Left lung (tissue), 10 donors: ENCODE measurements around the gene SYTL3. TPM values are rescaled to one million over a fixed set of nuclear protein-coding genes. Genes with fewer than 3 reads are reported as not detected.
"Not testable (repeated sequence)": the region's sequence is repeated elsewhere in the genome, so short reads cannot be mapped to it uniquely, and the experiment has no call there.

Experiments
- ATAC-seq: fragments of 200-7000 bp; cut with Tn5 transposase; one replicate; pipeline ENCODE4 v1.9.1; 2020; ENCODE audit warnings: moderate library complexity
- DNase-seq, 4 donors: peaks; one replicate each; pipeline ENCODE4 v3.0.0-alpha.2; 2013 to 2020
- H3K27ac ChIP-seq, 2 donors: fragments of 200-600 bp; sonication (generic) in 1 of 2; one replicate each; pipeline versions ENCODE4 v1.5.0 to v1.8.0; 2020 to 2021
- H3K27me3 ChIP-seq, 2 donors: fragments of 200-600 bp; sonication (generic) in 1 of 2; one replicate each; pipeline versions ENCODE4 v1.5.0 to v1.8.0; 2020 to 2021
- H3K36me3 ChIP-seq, 2 donors: fragments of 200-600 bp; sonication (generic) in 1 of 2; one replicate each; pipeline versions ENCODE4 v1.5.0 to v1.8.0; 2020 to 2021
- H3K4me1 ChIP-seq, 2 donors: fragments of 200-600 bp; one replicate each; pipeline ENCODE4 v1.8.0; 2021
- H3K4me3 ChIP-seq, 2 donors: fragments of 200-600 bp; sonication (generic) in 1 of 2; one replicate each; pipeline versions ENCODE4 v1.5.0 to v1.8.0; 2020 to 2021; ENCODE audit warnings: mild to moderate bottlenecking in 1 of 2
- H3K9me3 ChIP-seq, 2 donors: fragments of 200-600 bp; sonication (generic) in 1 of 2; one replicate each; pipeline versions ENCODE4 v1.5.0 to v1.8.0; 2020 to 2021
- intact Hi-C, 2 donors: fragments of 100-400 bp; cut with DNase I; formaldehyde crosslinking; loops; one replicate each; pipeline versions ENCODE4 v1.11.2 to v1.14.2; 2022
- polyA plus RNA-seq, 6 donors: library from polyadenylated mRNA; unstranded; fragments of 120-200 nt; gene quantifications; one replicate each; pipeline ENCODE4 v1.2.1, GENCODE V29; 2013; ENCODE audit not compliant: insufficient read length in 6 of 6
- total RNA-seq, 2 donors: library from RNA; stranded (reverse); fragmentation: NEBNext Ultra II Directional; extraction: Animal tissue kit (Norgen Biotek cat#: 25700); gene quantifications; one replicate each; pipeline ENCODE4 v1.2.1, GENCODE V29; 2021
- TF ChIP-seq, protein P1 (sequence below), 2 donors: fragments of 200-600 bp; sonication (generic) in 1 of 2; IDR thresholded peaks; one replicate each; pipeline versions ENCODE4 v1.5.0 to v1.8.0; 2021; ENCODE audit warnings: antibody characterized with exemption in 2 of 2
- donor health status: DM: no; HTN: yes; CAD: no.
- donor health status: DM: no; HTN: no; CAD: no.

The SYTL3 gene
- total and polyA plus RNA-seq, 8 donors = 6.5 to 10.3 (median 8.3) TPM

DNA sequence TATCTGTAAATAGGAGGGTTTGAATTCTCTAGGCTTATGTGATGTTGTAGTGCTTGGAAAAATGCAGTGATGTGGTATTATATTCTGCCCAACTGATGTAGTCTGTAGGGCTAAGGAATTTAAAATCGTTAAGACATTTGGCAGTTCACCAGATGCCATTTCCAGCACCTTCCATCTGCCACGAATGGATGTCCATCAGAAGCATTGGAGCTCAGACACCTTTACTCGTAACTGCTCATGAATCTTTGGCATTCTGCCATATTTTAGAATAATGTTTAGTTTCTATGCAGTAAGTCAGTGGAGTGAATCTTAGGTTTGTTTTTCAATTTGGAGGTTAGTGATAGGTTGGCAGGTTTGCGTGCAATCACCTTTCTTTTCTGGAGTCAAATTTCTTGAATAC lies 2.4 kb upstream of the SYTL3 start:
- H3K36me3 ChIP-seq = no peaks in the 10 kb centered on the region
- DNase-seq (no peak), ATAC-seq (no peak)
- no peaks in the 10 kb centered on the region for H3K27me3 ChIP-seq
- H3K4me1 ChIP-seq = peaks cover 5 to 66% of the 10 kb centered on the region in 2 donors
- H3K27ac ChIP-seq = peak overlapping the region in 1 of 2 donors; percentile 8
- intact Hi-C loops = no loop called here
- no peaks in the 10 kb centered on the region for H3K9me3 ChIP-seq
- H3K4me3 ChIP-seq = no peak overlapping the region
- TF ChIP-seq, protein P1, sequence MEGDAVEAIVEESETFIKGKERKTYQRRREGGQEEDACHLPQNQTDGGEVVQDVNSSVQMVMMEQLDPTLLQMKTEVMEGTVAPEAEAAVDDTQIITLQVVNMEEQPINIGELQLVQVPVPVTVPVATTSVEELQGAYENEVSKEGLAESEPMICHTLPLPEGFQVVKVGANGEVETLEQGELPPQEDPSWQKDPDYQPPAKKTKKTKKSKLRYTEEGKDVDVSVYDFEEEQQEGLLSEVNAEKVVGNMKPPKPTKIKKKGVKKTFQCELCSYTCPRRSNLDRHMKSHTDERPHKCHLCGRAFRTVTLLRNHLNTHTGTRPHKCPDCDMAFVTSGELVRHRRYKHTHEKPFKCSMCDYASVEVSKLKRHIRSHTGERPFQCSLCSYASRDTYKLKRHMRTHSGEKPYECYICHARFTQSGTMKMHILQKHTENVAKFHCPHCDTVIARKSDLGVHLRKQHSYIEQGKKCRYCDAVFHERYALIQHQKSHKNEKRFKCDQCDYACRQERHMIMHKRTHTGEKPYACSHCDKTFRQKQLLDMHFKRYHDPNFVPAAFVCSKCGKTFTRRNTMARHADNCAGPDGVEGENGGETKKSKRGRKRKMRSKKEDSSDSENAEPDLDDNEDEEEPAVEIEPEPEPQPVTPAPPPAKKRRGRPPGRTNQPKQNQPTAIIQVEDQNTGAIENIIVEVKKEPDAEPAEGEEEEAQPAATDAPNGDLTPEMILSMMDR (IDR thresholded peaks at IDR 0.05) = no peak

DNA sequence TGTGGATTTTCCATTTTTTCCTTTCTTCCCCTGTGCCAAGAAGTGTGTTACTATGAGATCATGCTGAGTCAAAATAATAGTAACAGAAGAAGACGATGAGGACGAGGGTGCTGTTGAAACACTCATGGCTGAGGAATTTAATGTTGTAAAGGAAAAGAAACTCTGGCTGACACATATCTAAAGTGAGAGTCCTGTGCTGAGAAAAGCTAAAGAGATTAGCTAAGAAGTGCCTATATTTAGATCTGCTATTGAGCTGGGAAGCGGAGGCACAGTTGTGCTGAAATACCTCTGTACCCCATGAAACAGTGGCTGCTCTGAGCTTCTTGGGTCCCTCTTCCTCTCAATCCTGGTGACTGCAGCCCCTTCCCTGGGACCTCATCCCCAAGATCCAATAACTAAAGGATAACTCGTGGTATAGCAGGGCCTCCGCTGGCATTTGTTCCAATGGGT lies 1.1 kb upstream of the SYTL3 start:
- TF ChIP-seq, protein P1 (IDR thresholded peaks at IDR 0.05) = no peak
- intact Hi-C loops = no loop called here
- peak; percentile 9 for ATAC-seq
- peak overlapping the region; percentile 82 to 88 for H3K27ac ChIP-seq
- H3K36me3 ChIP-seq = no peaks in the 10 kb centered on the region
- no peak for DNase-seq
- no peaks in the 10 kb centered on the region for H3K9me3 ChIP-seq
- no peaks in the 10 kb centered on the region for H3K27me3 ChIP-seq
- H3K4me1 ChIP-seq = peaks cover 0 to 66% of the 10 kb centered on the region in 2 donors
- H3K4me3 ChIP-seq = no peak overlapping the region

GRCh38 chr6:158651981-158652737 lies 2.3 kb downstream of the SYTL3 start:
- ATAC-seq, H3K4me3 ChIP-seq, intact Hi-C loops, H3K27me3 ChIP-seq, H3K36me3 ChIP-seq, H3K9me3 ChIP-seq, DNase-seq: not testable (repeated sequence)
- peaks cover 6 to 82% of the 10 kb centered on the region in 2 donors for H3K4me1 ChIP-seq
- peak overlapping the region in 1 of 2 donors; percentile 85 for H3K27ac ChIP-seq

GRCh38 chr6:158653577-158654354 lies 3.9 kb downstream of the SYTL3 start:
- no peaks in the 10 kb centered on the region for H3K36me3 ChIP-seq
- DNase-seq = no peak
- H3K27me3 ChIP-seq = no peaks in the 10 kb centered on the region
- H3K4me1 ChIP-seq = peaks cover 6 to 74% of the 10 kb centered on the region in 2 donors
- ATAC-seq = no peak
- no peak overlapping the region for H3K4me3 ChIP-seq
- H3K9me3 ChIP-seq = no peaks in the 10 kb centered on the region
- TF ChIP-seq, protein P1 (IDR thresholded peaks at IDR 0.05) = no peak
- peak overlapping the region; percentile 80 to 85 for H3K27ac ChIP-seq
- intact Hi-C loops = no loop called here

- ATAC-seq (peak; percentile 63), DNase-seq (peak; percentile 42 to 88 (median 74))
- TF ChIP-seq, protein P1 (IDR thresholded peaks at IDR 0.05) = no peak
- H3K36me3 ChIP-seq = no peaks in the 10 kb centered on the region
- H3K27ac ChIP-seq = peak overlapping the region; percentile 80 to 85
- H3K9me3 ChIP-seq = no peaks in the 10 kb centered on the region
- peaks cover 6 to 67% of the 10 kb centered on the region in 2 donors for H3K4me1 ChIP-seq
- no peak overlapping the region for H3K4me3 ChIP-seq
- H3K27me3 ChIP-seq = no peaks in the 10 kb centered on the region
- intact Hi-C loops = no loop called here
Observed at GRCh38 chr6:158654498-158654897, 4.6 kb downstream of the SYTL3 start.
